Hematopoietic multipotent progenitor cell (in vitro differentiated cells): ENCODE measurements around the gene RHOT2. TPM values are rescaled to one million over a fixed set of nuclear protein-coding genes. Genes with fewer than 3 reads are reported as not detected.

Experiments
- DNase-seq, 3 donors: peaks; one replicate each; pipeline ENCODE4 v3.0.0-alpha.2; 2011 to 2015; ENCODE audit warnings: low read depth in 2 of 3, low spot score in 2 of 3
- total RNA-seq: library from RNA; depleted of rRNA; stranded (reverse); fragments of >200 nt; gene quantifications from one replicate; pipeline ENCODE4 v1.2.3, GENCODE V29; 2012

Gene RHOT2
- total RNA-seq, 1 donor: 44.7 TPM

DNA sequence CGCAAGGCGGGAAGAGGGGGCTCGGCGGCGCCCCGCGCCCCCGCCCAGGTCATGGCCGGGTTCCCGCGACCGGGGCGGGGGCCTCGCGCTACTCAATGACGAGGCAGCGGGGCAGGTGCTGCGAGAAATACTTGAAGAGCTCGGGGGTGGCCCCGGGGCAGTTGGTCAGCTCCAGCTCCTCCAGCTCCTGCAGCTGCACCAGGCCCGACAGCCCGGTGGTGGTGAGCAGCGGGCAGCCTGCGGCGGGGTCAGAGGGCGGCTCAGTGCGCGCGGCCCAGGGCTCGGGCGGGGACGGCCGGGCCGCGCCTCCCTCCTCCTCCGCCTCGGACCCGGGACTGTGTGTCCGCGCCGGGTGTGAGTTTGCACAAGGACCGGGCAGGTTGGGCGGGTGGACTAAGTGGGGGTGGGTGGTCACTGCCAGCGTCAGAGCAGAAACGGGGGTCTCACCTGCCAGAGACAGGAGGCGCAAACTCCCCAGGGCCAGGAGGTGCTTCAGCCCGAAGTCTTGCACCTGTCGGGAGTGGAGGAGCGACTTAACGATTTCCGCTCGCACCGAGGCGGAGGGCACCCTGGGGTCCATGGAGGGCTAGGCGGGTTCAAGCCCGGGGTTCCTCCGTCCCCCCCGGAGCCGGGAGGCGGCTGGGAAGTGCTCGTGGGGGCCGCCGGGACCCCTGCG lies 26.4 kb downstream of the RHOT2 start:
- no peak for DNase-seq

DNA sequence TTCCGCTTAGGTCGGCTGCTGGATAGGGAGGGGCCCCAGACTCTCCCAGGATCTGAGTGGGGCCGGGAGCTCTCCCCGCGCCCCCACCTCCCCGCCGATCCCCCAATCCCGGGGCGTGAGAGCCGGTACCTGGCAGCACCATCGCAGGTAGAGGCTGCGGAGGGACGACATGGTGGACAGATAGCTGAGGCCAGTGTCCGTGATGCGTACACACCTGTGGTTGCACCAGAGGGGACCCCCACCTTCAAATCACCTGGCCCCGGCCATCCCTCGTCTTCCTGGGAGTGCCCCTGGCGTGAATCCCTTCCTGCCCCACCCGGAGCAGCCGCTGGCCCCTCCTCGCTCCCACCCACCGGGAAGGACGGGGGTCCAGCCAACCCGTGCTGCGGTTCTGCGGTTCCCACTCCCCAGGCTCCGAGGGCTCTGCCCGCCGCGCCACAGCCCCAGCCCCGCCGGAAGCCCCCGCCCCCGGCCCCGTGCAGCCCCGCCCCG lies 27.0 kb downstream of the RHOT2 start:
- no peak for DNase-seq

GRCh38 chr16:695355-696089 lies 27.6 kb downstream of the RHOT2 start:
- peak in 1 of 3 donors; percentile 53 for DNase-seq

- no peak for DNase-seq
These were observed 31.2 kb downstream of the RHOT2 start for GRCh38 chr16:698911-699671.

DNA sequence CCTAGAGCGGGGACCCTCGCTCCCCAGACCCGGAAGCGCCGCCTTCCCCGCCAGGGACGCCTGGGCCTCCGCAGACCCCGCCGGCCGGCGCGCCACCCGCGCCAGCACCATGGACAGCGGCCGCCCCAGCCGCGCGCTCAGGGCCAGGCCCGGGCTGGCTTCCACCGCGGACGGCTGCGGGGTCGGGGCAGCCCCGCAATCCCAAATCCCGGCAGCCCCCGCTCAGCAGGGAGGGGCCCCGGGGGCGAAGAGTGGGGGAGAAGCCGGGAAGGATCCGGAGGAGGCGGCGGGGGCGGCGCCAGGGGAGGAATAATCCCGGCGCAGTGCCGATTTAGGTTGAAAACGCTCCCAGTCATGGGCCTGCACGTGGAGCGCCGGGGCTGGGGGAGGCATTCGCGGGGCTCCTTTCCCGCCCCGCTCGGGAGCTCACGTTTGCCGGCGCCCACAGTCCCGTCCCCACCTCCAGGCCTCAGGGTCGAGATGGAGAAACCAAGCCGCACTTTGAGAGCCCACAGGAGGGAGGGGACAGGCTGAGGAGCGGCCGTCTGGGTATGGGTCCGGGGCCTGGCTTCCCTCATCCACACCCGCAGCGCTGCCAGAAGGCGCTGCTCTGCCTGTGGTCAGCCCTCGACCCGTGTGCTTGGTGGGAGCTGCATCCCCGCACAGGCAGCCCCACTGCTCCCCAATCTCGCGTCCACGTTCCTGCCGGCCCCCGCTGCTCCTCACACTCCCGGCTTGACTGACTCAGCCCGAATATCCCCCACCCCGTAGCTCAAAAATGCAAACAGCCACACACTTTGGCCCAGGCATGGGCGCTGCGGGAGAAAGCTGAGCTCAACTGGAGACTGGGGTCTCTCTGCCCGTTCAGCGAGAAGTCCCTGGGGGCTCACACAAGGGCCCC lies 33.0 kb downstream of the RHOT2 start:
- peak in 1 of 3 donors; percentile 43 for DNase-seq

DNA sequence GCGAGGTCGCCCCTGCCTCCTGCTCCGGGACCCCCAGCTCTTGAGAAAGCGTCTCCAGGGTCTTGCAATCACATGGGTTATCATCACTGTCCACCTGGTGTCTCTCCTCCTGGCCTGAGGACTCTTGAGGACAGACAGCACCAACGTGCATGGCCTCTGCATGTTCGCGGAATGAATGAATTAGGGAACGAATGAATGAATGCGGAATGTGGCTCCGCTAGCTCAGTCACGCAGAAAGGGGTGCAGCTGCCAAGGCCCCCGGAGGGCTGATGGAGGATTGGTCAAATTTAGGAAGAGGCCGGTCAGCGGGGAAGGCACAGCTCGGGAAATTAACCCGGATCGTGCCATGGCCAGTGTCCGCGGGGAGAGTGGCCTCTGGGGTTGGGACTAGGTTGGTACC lies 34.4 kb downstream of the RHOT2 start:
- no peak for DNase-seq

- no peak for DNase-seq
These were observed 35.5 kb downstream of the RHOT2 start for GRCh38 chr16:703406-703805.

DNA sequence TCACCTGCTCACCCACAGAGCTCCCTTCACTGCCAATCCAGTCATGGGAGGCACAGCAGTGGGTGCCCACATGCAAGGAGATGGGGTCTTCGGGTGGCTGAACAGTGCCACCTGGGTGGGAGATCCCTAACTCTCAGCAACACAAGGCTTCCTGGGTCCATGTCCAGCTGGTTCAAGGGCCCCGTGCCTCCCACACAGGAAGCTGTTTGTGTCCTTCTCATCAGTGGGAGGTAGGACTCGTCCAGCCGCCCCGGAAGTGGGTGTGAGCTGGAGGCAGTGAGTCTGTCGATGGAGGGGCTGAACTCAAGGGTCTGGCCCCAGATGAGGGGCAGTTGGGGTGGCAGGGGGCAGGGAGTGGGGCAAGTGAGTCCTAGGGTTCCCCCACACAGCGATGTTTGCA lies 36.1 kb downstream of the RHOT2 start:
- no peak for DNase-seq

DNA sequence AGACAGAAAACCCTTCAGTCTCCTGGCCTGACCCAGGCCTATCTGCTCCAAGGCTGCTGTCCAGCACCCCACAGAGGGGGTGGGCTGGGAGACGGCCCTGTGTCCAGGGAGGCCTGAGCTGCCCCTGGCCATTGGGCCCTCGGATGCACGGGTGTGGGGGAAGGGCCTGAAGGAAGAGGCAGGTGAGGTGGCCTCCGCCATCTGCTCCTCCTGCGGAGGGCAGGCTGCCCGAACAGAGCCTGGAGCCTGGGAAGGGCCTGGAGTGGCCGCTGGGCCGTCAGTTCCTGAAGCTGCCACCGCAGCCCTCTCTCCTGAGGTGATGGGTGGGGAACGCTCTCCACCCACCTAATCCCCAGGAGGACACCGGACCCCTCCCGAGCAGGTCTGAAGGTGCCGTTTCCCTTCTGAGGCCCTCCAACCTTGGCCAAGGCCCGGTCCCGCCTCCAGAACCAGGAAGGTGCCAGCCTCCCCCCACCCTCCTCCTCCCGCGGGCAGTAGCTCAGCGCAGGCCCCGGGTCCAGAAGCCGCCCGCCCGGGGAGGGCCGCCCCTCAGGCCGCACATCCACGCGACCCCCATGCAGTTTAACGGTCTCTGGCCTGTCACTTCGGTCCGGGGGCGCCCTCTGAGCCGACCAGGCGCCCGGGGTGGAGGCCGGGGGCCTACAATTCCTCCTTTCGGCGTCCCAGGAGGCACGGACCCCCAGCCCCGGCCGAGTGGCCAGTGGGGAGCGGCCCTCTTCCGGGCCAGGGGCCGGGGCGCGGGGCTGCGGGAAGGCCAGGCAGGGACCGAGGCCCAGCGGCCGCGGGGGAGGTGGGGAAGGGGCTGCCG lies 36.8 kb downstream of the RHOT2 start:
- DNase-seq: no peak

GRCh38 chr16:705431-706188 lies 37.7 kb downstream of the RHOT2 start, which contains the start of gene FBXL16:
Gene FBXL16, minus strand, starts transcription at chr16:705801. Its CDS starts 8,396 bp downstream, at chr16:697405.
- no peak for DNase-seq

GRCh38 chr16:706189-707061 lies 38.5 kb downstream of the RHOT2 start:
- no peak for DNase-seq

- no peak for DNase-seq
These were observed 39.2 kb downstream of the RHOT2 start for GRCh38 chr16:707062-707538.

DNA sequence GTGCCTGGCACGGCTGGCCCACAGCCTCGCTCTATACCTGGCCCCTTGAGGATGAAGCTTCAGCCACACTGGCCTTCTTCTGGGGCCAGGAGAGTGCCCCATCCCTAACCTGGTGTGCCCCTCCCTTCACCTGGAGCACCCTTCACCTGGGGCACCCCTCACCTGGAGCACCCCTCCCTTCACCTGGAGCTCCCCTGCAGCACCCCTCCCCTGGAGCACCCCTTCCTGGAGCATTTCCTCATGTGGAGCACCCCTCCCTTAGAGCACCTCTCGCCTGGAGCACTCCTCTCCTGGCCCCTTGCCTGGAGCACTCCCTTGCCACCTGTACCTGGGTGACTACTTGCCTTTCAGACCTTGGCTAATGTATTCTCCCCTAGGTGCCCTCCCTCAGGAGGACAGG lies 40.1 kb downstream of the RHOT2 start:
- no peak for DNase-seq

DNA sequence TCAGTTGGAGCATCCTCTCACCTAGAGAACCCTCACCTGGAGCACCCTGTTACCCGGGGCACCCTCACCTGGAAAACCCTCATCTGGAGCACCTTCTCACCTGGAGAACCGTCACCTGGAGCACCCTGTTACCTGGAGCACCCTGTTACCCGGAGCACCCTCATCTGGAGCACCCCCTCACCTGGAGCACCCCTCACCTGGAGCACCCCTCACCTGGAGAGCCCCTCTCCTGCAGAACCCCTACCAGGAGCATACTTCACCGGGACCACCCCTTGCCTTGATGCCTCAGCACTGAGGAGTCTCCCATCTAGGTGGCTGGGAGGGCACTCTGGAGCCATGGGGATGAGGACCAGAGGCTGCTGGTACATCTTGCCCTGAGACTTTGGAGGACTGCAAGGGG lies 41.0 kb downstream of the RHOT2 start:
- DNase-seq: no peak

GRCh38 chr16:709566-710499 lies 41.9 kb downstream of the RHOT2 start:
- DNase-seq: no peak

DNA sequence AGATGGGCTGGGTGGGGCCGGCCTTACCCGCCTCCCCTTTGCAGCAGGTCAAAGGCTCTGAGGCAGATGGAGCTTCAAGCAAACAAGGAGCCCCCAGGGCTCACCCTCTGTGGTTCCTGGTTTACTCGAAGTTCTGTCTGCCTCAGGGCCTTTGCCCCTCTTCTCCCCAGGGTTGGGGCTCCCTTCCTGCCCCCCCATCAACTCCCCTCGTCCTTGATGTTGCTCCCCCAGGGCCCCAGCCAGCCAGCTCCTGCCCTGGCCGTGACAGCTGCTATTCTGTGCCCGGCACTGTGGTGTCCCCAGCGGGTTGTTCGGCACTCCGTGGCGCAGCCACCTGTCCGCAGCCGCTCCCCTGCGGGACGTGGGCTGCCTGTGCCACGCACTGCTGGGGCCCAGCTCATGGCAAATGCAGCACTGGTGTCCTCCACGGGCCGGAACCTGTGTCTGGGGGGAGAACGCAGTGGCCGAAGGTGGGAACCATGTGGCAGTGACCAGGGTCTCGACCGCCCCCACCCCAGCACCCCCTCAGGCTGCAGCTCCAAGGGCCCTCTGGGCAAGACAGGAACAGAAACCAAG lies 42.7 kb downstream of the RHOT2 start:
- no peak for DNase-seq
